ENCODE results near the gene DKC1. TPM values are rescaled to one million over a fixed set of nuclear protein-coding genes. Genes with fewer than 3 reads are reported as not detected.

Gene DKC1
- total RNA-seq, 1 experiment from 2014 or later = 160 TPM

DNA sequence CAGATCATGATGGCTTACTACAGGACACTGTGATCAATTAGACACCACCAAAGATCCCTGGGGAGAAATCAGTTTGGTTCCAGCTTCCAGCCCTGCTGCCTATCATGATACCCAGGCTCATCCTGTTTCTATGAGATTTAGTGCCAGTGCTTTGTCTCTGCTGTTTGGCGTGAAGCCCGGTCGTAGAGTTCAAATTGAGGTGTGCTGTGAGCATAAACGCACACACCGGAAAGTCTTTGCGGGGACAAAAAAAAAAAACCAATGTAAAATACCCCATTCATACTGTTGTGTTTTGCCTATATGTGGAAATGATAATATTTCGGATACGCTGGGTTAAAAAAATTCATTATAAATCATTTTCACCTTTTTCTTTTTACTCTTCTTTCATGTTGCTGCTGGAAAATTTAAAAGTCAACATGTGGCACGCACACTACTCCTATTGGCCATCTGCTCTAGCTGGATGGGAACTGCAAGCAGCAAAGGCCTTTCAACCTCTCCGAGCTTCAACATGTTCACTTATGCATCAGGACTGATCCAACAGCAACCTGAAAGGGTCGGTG, 607 bp upstream of the DKC1 start:
- peak overlapping the region; percentile 34 for H3K18ac ChIP-seq (ENCODE audit: insufficient read length, low read depth, low read length)
- H2BK120ac ChIP-seq (ENCODE audit: low read depth, low read length, poor library complexity, severe bottlenecking) = no peak overlapping the region
- H3K4me1 Mint-ChIP-seq = peaks cover 5 to 7% of the 10 kb centered on the region in 2 experiments
- H3K9me3 ChIP-seq (ENCODE audit: control insufficient read depth, low read depth, low read length) = peaks cover 34% of the 10 kb centered on the region
- peak overlapping the region; percentile 90 to 96 (median 93) for H3K27ac Mint-ChIP-seq
- peak overlapping the region; percentile 50 for H3K4me2 ChIP-seq (ENCODE audit: insufficient read depth, insufficient read length, low read length)
- H3K27me3 Mint-ChIP-seq (ENCODE audit: low read depth) = no peaks in the 10 kb centered on the region; the same call in 1 of the 2 replicates
- H3K9ac ChIP-seq (ENCODE audit: extremely low read depth, insufficient read length, low read length) = peak overlapping the region; percentile 41
- peak overlapping the region; percentile 37 for H3K27ac ChIP-seq (ENCODE audit: insufficient read length, low read depth, low read length)
- no peaks in the 10 kb centered on the region for H3K79me1 ChIP-seq (ENCODE audit: insufficient read depth, low read depth, low read length, poor library complexity, severe bottlenecking)
- no peaks in the 10 kb centered on the region for H3K27me3 ChIP-seq (ENCODE audit: insufficient read depth, low read length)
- H4K91ac ChIP-seq (ENCODE audit: insufficient read length, low read depth, low read length) = no peak overlapping the region
- H2BK20ac ChIP-seq (ENCODE audit: low read depth, low read length, poor library complexity, severe bottlenecking) = no peak overlapping the region
- no peak overlapping the region for H3K14ac ChIP-seq (ENCODE audit: insufficient read depth, low read length)
- peaks cover 10% of the 10 kb centered on the region; the same call in 1 of the 2 replicates for H3K79me2 ChIP-seq (ENCODE audit: insufficient read depth, low read length)
- H4K5ac ChIP-seq (ENCODE audit: insufficient read length, low read depth, low read length) = no peak overlapping the region
- no peak overlapping the region for H3K23ac ChIP-seq (ENCODE audit: insufficient read length, low read depth, low read length)
- no peak overlapping the region for H2AFZ ChIP-seq (ENCODE audit: low read length)
- DNase-seq = no peak
- peaks cover 24 to 32% (median 25%) of the 10 kb centered on the region in 3 experiments; a peak in 6 of 7 replicates for H3K36me3 Mint-ChIP-seq (ENCODE audit: insufficient read depth in 1 of 3, low read depth in 3 of 3)
- WGBS (ENCODE audit: extremely low coverage, insufficient read length, low lambda C conversion rate) = no CpG with 5 or more reads among the region's 11 CpGs
- no peaks in the 10 kb centered on the region for H3K4me1 ChIP-seq (ENCODE audit: insufficient read depth, low read length)
- no peak overlapping the region for H2AK5ac ChIP-seq (ENCODE audit: insufficient read length, low read length)
- peak overlapping the region; percentile 84 to 85 for H3K4me3 Mint-ChIP-seq
- H2BK15ac ChIP-seq (ENCODE audit: low read depth, low read length) = no peak overlapping the region
- H3T11ph ChIP-seq (ENCODE audit: low read length) = no peak overlapping the region
- no peak overlapping the region for H2BK12ac ChIP-seq (ENCODE audit: insufficient read length, low read depth, low read length)
- no peak overlapping the region for H4K8ac ChIP-seq (replicated peaks; ENCODE audit: insufficient read length, low read depth, low read length)
- H3K9me3 Mint-ChIP-seq = peaks cover 66 to 72% of the 10 kb centered on the region in 2 experiments
- H2BK5ac ChIP-seq (ENCODE audit: insufficient read length, low read length) = no peak overlapping the region
- peaks cover 3% of the 10 kb centered on the region for H4K20me1 ChIP-seq (ENCODE audit: control insufficient read depth, insufficient read depth, insufficient read length)
- TF ChIP-seq, protein P1, sequence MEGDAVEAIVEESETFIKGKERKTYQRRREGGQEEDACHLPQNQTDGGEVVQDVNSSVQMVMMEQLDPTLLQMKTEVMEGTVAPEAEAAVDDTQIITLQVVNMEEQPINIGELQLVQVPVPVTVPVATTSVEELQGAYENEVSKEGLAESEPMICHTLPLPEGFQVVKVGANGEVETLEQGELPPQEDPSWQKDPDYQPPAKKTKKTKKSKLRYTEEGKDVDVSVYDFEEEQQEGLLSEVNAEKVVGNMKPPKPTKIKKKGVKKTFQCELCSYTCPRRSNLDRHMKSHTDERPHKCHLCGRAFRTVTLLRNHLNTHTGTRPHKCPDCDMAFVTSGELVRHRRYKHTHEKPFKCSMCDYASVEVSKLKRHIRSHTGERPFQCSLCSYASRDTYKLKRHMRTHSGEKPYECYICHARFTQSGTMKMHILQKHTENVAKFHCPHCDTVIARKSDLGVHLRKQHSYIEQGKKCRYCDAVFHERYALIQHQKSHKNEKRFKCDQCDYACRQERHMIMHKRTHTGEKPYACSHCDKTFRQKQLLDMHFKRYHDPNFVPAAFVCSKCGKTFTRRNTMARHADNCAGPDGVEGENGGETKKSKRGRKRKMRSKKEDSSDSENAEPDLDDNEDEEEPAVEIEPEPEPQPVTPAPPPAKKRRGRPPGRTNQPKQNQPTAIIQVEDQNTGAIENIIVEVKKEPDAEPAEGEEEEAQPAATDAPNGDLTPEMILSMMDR (conservative IDR thresholded peaks at IDR 0.05) = no peak
- peaks cover 6% of the 10 kb centered on the region for H3K23me2 ChIP-seq (ENCODE audit: insufficient read length, low read depth, low read length, poor library complexity, severe bottlenecking)
- no peak overlapping the region for H3K56ac ChIP-seq (ENCODE audit: insufficient read length, low read depth, low read length)
- no peak overlapping the region for H3K4ac ChIP-seq (ENCODE audit: low read depth, low read length)

Measured in H9 (cell line).